HG03342 (cell line): ENCODE measurements around the gene EIF2B4.

Experiments
- ATAC-seq: cut with Tn5 transposase; IDR thresholded peaks from one replicate; pipeline ENCODE4 v1.9.1; 2021; ENCODE audit warnings: mild to moderate bottlenecking, moderate library complexity; ENCODE audit not compliant: unreplicated experiment

The EIF2B4 gene

GRCh38 chr2:27370026-27370815, at the start of gene EIF2B4, which contains the start of gene SNX17:
Gene EIF2B4 (minus strand): TSS chr2:27370338. CDS start chr2:27370314, 24 bp downstream.
Gene SNX17 (plus strand): TSS chr2:27370616. CDS start chr2:27370744, 128 bp downstream.
- ATAC-seq = peak; percentile 89

DNA sequence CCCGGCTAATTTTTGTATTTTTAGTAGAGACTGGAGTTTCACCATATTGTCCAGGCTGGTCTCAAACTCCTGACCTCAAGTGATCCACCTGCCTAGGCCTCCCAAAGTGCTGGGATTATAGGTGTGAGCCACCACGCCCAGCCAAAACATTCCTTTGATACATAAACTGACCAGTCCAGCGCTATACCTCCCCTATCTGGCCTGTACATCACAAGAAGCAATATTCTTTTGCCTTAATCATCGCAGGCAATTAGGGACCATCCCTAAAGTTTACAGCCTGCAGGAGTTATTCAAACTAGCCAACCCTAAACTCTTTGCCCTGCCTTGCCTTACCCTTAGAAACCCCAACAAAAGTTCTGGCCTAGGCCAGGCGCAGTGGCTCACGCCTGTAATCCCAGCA, 46.0 kb upstream of the EIF2B4 start:
- ATAC-seq = no peak

- ATAC-seq = no peak
These were observed 42.4 kb upstream of the EIF2B4 start for GRCh38 chr2:27412419-27413152.

GRCh38 chr2:27409321-27410073, 39.4 kb upstream of the EIF2B4 start, which contains the start of gene PPM1G:
Gene PPM1G (minus strand): TSS chr2:27409591. CDS start chr2:27409422, 169 bp downstream.
- peak; percentile 93 for ATAC-seq

- peak; percentile 20 for ATAC-seq
These were observed 38.6 kb upstream of the EIF2B4 start for GRCh38 chr2:27408601-27409320.

DNA sequence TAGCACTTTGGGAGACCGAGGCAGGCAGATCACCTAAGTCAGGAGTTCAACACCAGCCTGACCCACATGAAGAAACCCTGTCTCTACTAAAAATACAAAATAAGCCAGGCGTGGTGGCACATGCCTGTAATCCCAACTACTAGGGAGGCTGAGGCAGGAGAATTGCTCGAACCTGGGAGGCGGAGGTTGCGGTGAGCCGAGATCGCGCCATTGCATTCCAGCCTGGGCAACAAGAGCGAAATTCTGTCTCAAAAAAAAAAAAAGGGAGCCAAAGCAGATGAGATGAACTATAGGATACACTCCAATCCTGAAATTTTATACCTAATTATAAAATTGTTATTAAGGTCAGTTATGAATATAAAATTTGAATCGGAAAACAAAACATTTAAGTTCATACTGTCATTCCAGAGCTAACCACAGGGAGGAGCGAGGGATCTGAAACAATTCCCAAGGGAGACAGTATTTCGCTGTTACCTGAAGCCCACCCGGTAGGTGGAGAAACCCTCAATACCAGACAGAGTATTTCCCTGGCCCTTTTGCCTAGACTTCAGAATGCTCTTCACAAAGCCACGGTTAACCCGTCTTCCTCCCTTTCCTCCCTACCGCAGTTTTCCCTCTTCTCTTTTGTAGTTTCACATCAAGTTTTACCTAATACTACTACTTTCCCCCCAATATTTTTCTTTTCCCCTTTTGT, 37.8 kb upstream of the EIF2B4 start:
- ATAC-seq = no peak

DNA sequence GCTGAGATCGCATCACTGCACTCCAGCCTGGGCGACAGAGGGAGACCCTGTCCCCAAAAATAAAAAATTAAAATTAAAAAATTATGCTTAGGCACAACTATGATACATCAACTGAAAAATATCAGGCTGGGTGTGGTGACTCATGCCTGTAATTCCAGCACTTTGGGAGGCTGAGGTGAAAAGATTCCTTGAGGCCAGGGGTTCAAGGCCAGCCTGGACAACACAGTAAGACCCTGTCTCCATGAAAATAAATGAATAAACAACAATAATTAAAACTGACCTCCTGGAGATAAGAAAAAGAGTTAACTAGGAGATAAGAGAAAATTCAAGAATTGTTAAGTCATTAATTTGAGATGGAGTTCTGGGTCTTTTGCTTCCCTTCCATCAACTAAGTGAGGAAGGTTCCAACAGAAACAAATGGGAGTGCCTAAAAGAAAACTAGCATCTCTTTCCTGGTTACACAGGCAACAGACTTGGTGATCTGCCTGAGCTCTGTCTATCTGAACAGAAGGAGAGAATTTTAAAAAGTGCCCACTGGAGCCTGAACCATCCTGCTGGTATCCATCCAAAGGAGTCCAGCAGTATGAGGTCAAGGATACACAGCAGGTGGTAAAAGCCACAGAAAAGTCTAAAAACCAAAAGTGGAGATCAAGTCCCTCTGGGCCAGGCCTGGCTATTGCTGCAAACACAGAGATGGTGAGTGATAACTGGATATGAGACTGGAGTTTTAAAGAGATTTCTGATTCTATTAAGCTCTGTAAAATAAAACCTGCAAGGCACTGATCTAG, 30.4 kb upstream of the EIF2B4 start:
- ATAC-seq = no peak

DNA sequence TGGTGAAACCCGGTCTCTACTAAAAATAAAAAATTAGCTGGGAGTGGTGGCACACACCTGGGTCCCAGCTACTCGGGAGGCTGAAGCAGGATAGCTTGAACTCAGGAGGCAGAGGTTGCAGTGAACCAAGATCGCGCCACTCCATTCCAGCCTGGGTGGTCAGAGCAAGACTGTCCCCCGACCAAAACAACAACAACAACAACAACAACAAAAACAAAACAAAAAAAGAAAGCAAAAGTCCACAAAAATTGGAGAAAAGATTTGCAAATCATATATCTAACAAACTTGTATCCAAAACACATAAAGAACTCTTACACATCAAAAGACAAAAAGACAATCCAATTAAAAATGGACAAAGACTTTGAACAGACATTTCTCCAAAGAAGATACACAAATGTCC, 28.8 kb upstream of the EIF2B4 start:
- no peak for ATAC-seq

GRCh38 chr2:27393225-27393624, 23.1 kb upstream of the EIF2B4 start:
- ATAC-seq = no peak

DNA sequence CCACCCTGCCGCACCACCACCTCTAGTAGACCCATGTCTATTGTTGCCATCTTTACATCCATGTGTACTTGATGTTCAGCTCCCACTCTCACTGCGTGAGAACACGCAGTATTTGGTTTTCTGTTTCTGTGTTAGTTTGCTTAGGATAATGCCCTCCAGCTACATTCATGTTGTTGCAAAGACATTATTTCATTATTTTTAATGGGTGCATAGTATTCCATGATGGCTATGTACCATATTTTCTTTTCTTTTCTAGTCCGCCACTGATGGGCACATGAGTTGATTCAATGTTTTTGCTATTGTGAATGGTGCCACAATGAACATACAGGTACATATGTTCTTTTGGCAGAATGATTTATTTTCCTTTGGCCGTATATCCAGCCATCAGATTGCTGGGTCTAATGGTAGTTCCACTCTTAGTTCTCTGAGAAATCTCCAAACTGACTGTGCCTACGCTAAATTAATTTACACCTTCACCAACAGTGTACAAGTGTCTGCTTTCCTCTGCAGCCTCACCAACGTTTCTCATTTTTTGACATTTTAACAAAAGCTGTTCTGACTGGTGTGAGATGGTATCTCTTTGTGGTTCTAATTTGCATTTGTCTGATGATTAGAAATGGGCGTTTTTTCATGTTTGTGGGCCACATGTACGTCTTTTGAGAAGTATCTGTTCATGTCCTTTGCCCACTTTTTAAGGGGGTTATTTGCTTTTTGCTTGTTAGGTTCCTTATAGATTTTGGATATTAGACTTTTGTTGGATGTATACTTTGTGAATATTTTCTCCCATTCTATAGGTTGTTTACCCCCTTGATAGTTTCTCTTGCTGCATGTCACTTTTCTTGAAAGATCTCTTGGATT, 20.9 kb upstream of the EIF2B4 start:
- ATAC-seq = no peak

DNA sequence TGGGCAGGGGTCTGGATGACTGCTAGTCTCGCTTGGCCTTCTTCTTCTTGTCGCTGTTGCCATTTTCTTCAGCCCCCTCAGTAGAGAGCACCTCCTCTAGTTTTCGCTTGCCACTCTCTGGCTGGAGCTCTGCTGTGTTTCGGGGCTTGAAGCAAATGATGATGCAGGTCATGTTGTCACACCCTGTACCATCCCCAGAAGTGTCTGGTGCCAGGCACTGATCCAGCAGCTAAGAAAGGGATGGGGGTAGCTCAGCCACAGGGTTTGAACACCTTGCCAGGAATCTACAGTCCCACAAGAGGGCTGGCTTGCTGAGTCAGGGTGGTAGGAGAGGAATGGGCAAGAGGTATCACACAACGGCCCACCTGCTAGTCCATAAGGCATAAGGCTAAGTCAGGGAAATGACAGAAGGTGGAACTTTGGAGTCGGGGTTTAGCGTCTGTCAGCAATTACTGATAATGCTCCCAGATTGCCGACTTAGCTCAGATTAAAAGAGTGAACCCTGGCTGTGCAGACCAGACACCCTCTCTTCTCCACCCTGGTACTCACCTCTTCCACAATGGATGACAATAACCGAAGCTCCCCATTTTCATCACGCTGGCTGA, 11.5 kb upstream of the EIF2B4 start:
- ATAC-seq = no peak

DNA sequence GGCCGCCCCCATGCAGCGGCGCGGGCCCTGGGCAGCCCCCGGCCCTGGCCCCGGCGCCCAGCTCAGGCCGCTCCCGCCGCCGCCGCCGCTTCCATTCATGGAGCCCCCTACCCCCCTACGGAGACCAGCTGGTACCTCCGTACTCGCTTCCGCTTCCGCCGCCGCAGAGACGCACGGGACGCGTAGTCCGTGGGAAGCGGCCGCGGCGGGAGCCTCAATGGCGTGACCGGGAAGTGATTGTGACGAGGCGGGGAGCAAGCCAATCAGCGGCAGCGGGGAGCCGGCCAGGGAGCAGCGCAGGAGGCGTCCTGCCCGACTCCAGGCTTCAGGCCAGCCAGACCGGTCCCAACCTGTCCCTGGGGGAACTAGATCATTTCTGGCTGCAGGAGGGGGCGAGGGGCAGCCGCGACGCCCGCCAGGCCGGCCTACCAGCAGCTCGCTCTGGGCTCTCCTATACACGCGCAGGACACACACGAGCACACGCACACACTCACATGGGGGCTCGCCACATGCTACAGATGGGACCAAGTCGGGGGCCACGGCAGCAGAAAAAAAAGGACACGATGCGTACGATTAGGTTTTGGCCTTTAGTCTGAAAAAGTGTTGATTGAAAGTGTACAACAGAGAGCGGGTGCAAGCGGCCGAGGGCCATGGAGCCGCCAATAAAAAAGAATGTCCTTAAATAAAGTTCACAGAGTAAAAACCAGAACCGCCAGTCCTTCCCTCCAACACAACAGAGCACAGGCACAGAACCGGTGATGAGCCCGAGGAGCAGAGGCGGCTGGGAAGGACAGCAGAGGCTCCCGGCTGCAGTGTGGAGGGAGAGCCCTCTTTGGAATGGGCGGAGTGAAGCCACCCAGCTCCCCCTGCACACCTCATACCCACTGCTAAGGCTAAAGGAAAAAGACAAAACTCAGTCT, 10.7 kb upstream of the EIF2B4 start, which contains the start of gene ZNF513:
Gene ZNF513, minus strand, starts transcription at position 109 of the 920 bp plus-strand sequence. CDS start 208 bp downstream, outside the sequence.
- peak; percentile 77 for ATAC-seq

DNA sequence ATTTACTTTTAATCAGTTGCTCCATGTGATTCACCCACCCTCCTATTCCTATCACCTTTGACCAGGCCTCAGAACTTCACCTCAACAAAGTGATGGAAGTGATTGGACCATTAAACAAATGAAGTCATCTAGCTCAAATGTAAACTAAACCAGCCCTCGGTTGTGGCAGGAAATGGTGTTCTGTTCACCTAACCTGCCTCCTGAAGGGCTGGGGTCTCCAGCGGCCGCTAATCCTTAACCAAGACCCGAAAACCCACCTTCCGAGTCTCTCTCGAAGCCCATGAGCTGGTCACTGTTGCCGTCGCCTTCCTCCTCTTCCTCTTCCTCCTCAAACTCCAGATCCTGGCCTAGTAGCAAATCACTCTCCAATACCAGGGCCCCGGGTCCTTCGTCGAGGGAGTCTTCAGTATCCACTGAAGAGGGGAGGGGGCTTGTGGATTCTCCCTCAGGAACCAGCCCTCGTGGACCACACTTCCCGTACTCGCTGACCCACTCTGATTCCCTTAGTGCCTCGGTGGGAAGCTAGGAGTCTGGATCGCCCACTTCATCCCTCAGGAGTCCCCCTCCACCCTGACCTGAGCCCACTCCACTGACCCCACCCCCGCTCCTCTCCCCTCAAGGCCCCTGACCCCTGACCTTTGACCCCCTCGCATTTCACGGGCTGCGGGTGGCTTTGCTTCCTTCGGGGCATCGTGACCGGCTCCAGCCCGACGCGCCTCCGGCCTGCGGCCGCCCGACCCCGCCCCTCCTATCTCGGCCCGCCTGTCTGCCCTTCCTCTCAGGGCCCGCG, 9.9 kb upstream of the EIF2B4 start:
- peak; percentile 36 for ATAC-seq

GRCh38 chr2:27379383-27379835, 9.3 kb upstream of the EIF2B4 start:
- no peak for ATAC-seq

GRCh38 chr2:27378809-27379290, 8.7 kb upstream of the EIF2B4 start:
- no peak for ATAC-seq
